HL-60 (cell line): ENCODE measurements around the gene GNAI1.

ENCODE experiments used
- GABPA ChIP-seq: IDR thresholded peaks from 2 replicates; pipeline ENCODE4 v1.6.1; 2012; ENCODE audit warnings: low read depth
- SPI1 ChIP-seq: IDR thresholded peaks from 2 replicates; pipeline ENCODE4 v1.6.1; 2012; ENCODE audit warnings: low read depth, mild to moderate bottlenecking, borderline replicate concordance
- TF ChIP-seq, protein P1 (sequence below): IDR thresholded peaks from one replicate; pipeline ENCODE4 v1.5.1; 2011; ENCODE audit warnings: low read length, control low read depth, inconsistent platforms; ENCODE audit not compliant: insufficient read depth

DNA sequence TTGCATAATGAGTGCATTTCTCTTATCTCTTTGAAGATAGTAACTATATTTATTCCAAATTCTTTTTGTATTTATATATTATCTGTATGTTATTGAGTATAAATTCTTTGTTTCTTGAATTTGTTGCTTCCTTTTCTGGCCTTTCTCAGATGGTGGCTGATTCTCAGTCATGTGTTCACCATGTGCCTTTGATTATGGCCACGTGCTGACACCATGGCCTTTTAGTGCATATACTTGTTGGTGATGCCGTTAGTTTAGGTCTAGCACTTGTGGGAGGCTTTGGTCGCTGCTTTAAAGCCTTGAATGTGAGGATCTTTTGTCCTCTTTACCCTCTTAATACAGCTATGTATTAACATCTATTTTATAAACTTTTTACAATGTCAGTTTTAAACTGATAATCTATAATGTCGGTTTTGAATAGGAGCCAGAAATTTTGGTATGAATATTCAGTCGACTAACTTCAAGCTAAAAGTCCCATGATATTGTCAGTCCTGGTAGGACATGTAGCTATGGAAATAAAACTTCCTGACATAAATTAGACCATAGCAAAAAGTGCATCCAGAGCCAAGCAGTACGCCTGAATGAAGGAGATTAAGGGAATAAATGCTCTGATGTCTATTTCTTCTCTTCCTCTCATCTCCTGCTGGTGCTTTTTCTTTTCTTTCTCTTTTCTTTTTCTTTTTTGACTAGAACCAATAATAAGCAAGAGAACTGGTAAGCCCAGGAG is 130.3 kb downstream of the GNAI1 start:
- TF ChIP-seq, protein P1, sequence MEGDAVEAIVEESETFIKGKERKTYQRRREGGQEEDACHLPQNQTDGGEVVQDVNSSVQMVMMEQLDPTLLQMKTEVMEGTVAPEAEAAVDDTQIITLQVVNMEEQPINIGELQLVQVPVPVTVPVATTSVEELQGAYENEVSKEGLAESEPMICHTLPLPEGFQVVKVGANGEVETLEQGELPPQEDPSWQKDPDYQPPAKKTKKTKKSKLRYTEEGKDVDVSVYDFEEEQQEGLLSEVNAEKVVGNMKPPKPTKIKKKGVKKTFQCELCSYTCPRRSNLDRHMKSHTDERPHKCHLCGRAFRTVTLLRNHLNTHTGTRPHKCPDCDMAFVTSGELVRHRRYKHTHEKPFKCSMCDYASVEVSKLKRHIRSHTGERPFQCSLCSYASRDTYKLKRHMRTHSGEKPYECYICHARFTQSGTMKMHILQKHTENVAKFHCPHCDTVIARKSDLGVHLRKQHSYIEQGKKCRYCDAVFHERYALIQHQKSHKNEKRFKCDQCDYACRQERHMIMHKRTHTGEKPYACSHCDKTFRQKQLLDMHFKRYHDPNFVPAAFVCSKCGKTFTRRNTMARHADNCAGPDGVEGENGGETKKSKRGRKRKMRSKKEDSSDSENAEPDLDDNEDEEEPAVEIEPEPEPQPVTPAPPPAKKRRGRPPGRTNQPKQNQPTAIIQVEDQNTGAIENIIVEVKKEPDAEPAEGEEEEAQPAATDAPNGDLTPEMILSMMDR = no peak
- TF ChIP-seq SPI1 (no peak), GABPA (no peak)
